Cardiac muscle cell (in vitro differentiated cells and primary cell): ENCODE results near the gene IDH3A. TPM values are rescaled to one million over a fixed set of nuclear protein-coding genes. Genes with fewer than 3 reads are reported as not detected.
A peak's percentile ranks its signal among the peaks of the same experiment; 100 is the strongest.

Experiments
- DNase-seq, 2 donors: peaks; one replicate each; pipeline versions ENCODE4 v3.0.0 to v3.0.0-alpha.2; 2010 to 2017; ENCODE audit warnings: low read depth in 1 of 2, low spot score in 1 of 2
- H3K27ac ChIP-seq: fragments of 200-600 bp; sonication (generic); 2 replicates; pipeline ENCODE4 v1.5.1; 2016
- H3K27me3 ChIP-seq: fragments of 200-600 bp; sonication (generic); 2 replicates; pipeline ENCODE4 v1.6.0; 2016; ENCODE audit warnings: control low read depth
- H3K36me3 ChIP-seq: fragments of 200-600 bp; sonication (generic); 2 replicates; pipeline ENCODE4 v1.5.1; 2016; ENCODE audit warnings: control low read depth
- H3K4me1 ChIP-seq: fragments of 200-600 bp; sonication (generic); 2 replicates; pipeline ENCODE4 v1.8.1; 2017; ENCODE audit warnings: low read depth, mild to moderate bottlenecking, mixed run types
- H3K4me3 ChIP-seq: fragments of 200-600 bp; sonication (generic); 2 replicates; pipeline ENCODE4 v1.5.1; 2016; ENCODE audit warnings: mild to moderate bottlenecking
- H3K9me3 ChIP-seq: fragments of 200-600 bp; sonication (generic); 2 replicates; pipeline ENCODE4 v1.5.1; 2017; ENCODE audit warnings: low read depth, mild to moderate bottlenecking, control low read depth
- CTCF ChIP-seq: IDR thresholded peaks from 2 replicates; pipeline ENCODE4 v1.5.1; 2012; ENCODE audit warnings: low read depth, mild to moderate bottlenecking, low read length
- polyA plus RNA-seq: library from polyadenylated mRNA; unstranded; fragments of >200 nt; fragmentation: Nextera tagmentation; extraction: Ambion mirVana; gene quantifications from 2 replicates; pipeline ENCODE4 v1.2.1, GENCODE V29; 2016
- total RNA-seq: library from RNA; depleted of rRNA; stranded (reverse); fragments of >200 nt; gene quantifications from 2 replicates; pipeline ENCODE4 v1.2.3, GENCODE V29; 2016

IDH3A gene
- total and polyA plus RNA-seq, 2 experiments from 2014 or later: 63.1 to 113 TPM

GRCh38 chr15:78177447-78177873, 28.3 kb downstream of the IDH3A start:
- no peaks in the 10 kb centered on the region for H3K4me1 ChIP-seq

GRCh38 chr15:78178064-78178463, 28.9 kb downstream of the IDH3A start:
- no peak for DNase-seq
- Histone ChIP-seq H3K9me3 (no peaks in the 10 kb centered on the region), H3K27ac (no peak overlapping the region), H3K27me3 (no peaks in the 10 kb centered on the region), H3K36me3 (no peaks in the 10 kb centered on the region), H3K4me3 (no peak overlapping the region), H3K4me1 (no peaks in the 10 kb centered on the region)
- no peak for TF ChIP-seq CTCF

More at GRCh38 chr15:78177447-78177873, 28.3 kb downstream of the IDH3A start:
- Histone ChIP-seq H3K9me3 (no peaks in the 10 kb centered on the region), H3K27ac (no peak overlapping the region), H3K27me3 (no peaks in the 10 kb centered on the region), H3K4me3 (no peak overlapping the region), H3K36me3 (no peaks in the 10 kb centered on the region)
- peak; percentile 25 to 65 for DNase-seq
- TF ChIP-seq CTCF: peak; percentile 85

GRCh38 chr15:78179286-78179840, 30.2 kb downstream of the IDH3A start:
- DNase-seq: no peak
- no peak overlapping the region for H3K27ac ChIP-seq
- H3K36me3 ChIP-seq: no peaks in the 10 kb centered on the region
- H3K9me3 ChIP-seq: no peaks in the 10 kb centered on the region
- H3K4me1 ChIP-seq: no peaks in the 10 kb centered on the region
- H3K27me3 ChIP-seq: no peaks in the 10 kb centered on the region
- no peak for TF ChIP-seq CTCF
- H3K4me3 ChIP-seq: no peak overlapping the region

GRCh38 chr15:78179906-78180305, 30.7 kb downstream of the IDH3A start:
- no peaks in the 10 kb centered on the region for H3K27me3 ChIP-seq
- H3K4me1 ChIP-seq: no peaks in the 10 kb centered on the region
- DNase-seq: no peak
- H3K27ac ChIP-seq: no peak overlapping the region
- H3K9me3 ChIP-seq: no peaks in the 10 kb centered on the region
- no peaks in the 10 kb centered on the region for H3K36me3 ChIP-seq
- H3K4me3 ChIP-seq: no peak overlapping the region
- TF ChIP-seq CTCF: no peak

DNA sequence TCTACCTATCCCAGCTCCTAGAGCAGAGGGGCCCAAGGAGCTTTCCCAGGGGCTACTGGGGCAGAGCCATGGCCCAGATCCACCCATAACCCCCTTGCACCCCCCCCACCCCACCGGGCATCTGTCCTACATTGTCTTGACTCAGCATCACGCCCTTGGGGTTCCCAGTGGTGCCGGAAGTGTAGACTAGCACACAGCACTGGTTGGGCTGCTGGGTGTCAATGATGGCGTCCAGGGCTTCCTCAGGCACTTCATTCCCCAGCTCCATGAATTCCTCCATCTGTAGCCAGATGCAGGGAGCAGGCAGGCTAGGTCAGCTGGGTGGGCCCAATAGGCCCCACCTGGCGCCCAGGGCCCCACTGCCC, 33.2 kb downstream of the IDH3A start:
- H3K4me3 ChIP-seq: no peak overlapping the region
- H3K4me1 ChIP-seq: no peaks in the 10 kb centered on the region
- H3K9me3 ChIP-seq: no peaks in the 10 kb centered on the region
- DNase-seq: no peak
- H3K27ac ChIP-seq: no peak overlapping the region
- H3K27me3 ChIP-seq: no peaks in the 10 kb centered on the region
- no peak for TF ChIP-seq CTCF
- H3K36me3 ChIP-seq: no peaks in the 10 kb centered on the region
